SK-N-SH (cell line): ENCODE results near the gene PKP4. TPM values are rescaled to one million over a fixed set of nuclear protein-coding genes. Genes with fewer than 3 reads are reported as not detected.

Experiments
- CTCF ChIA-PET: fragments of 300-600, 350-600 bp; formaldehyde crosslinking; extraction: SDS; loops from one replicate; lab custom pipeline; 2021; lab: Yijun Ruan, JAX
- POLR2A ChIA-PET: fragments of 350-600 bp; sonication (Branson Sonifier 250); formaldehyde crosslinking; extraction: SDS; loops from one replicate; lab custom pipeline; 2020; ENCODE audit warnings: antibody characterized with exemption, inconsistent platforms; lab: Yijun Ruan, JAX
- DNase-seq: peaks from one replicate; pipeline ENCODE4 v3.0.0; 2012
- H2AFZ ChIP-seq: fragments of 200-600 bp; sonication (generic); 2 replicates; pipeline ENCODE4 v1.8.1; 2016; ENCODE audit warnings: antibody characterized with exemption, mild to moderate bottlenecking, low read depth
- H3F3A ChIP-seq: fragments of 200-600 bp; sonication (generic); replicated peaks from 2 replicates; pipeline ENCODE3; 2016; ENCODE audit warnings: antibody characterized with exemption, mild to moderate bottlenecking; ENCODE audit not compliant: insufficient read depth
- H3K27ac ChIP-seq, 2 experiments: fragments of 200-500 bp in 1 of 2; fragments of 200-600 bp in 1 of 2; sonication (Bioruptor generic) in 1 of 2; sonication (generic), shearing (Covaris generic) in 1 of 2; 2 replicates each; pipeline versions ENCODE4 v1.5.1 to v1.6.1; 2014 to 2016; ENCODE audit warnings: low read depth in 2 of 2, inconsistent platforms in 1 of 2, low read length in 1 of 2, mild to moderate bottlenecking in 1 of 2, mixed read lengths in 1 of 2
- H3K27me3 ChIP-seq: fragments of 200-600 bp; sonication (generic), shearing (Covaris generic); 2 replicates; pipeline ENCODE4 v1.6.1; 2016; ENCODE audit warnings: mixed run types; ENCODE audit not compliant: insufficient read depth
- H3K36me3 ChIP-seq, 2 experiments: fragments of 200-500 bp in 1 of 2; fragments of 200-600 bp in 1 of 2; sonication (Bioruptor generic) in 1 of 2; sonication (generic) in 1 of 2; replicated peaks in 1 of 2; 2 replicates each; pipeline versions ENCODE3 to v1.5.1; 2014 to 2016; ENCODE audit warnings: low read length in 1 of 2, mild to moderate bottlenecking in 1 of 2; ENCODE audit not compliant: insufficient read depth in 2 of 2, control insufficient read depth in 1 of 2
- H3K4me1 ChIP-seq, 2 experiments: fragments of 200-500 bp in 1 of 2; fragments of 200-600 bp in 1 of 2; sonication (Bioruptor generic) in 1 of 2; sonication (generic), shearing (Covaris generic) in 1 of 2; 2 replicates each; pipeline versions ENCODE4 v1.5.1 to v1.6.1; 2014 to 2016; ENCODE audit warnings: low read depth in 1 of 2, low read length in 1 of 2, mixed run types in 1 of 2; ENCODE audit not compliant: insufficient read depth in 2 of 2, control insufficient read depth in 1 of 2
- H3K4me2 ChIP-seq: fragments of 200-600 bp; sonication (generic), shearing (Covaris generic); 2 replicates; pipeline ENCODE4 v1.6.1; 2017; ENCODE audit warnings: mixed run types
- H3K4me3 ChIP-seq, 2 experiments: fragments of 200-500 bp in 1 of 2; fragments of 200-600 bp in 1 of 2; sonication (Bioruptor generic) in 1 of 2; sonication (generic), shearing (Covaris generic) in 1 of 2; 2 replicates each; pipeline versions ENCODE4 v1.5.1 to v1.8.1; 2014 to 2016; ENCODE audit warnings: low read depth in 2 of 2, inconsistent platforms in 1 of 2, low read length in 1 of 2, mild to moderate bottlenecking in 1 of 2, mixed read lengths in 1 of 2, moderate library complexity in 1 of 2
- H3K79me2 ChIP-seq: fragments of 200-600 bp; sonication (generic); 2 replicates; pipeline ENCODE4 v1.8.1; 2017; ENCODE audit warnings: mild to moderate bottlenecking; ENCODE audit not compliant: insufficient read depth
- H3K9ac ChIP-seq: fragments of 200-600 bp; sonication (generic); 2 replicates; pipeline ENCODE4 v1.6.1; 2017; ENCODE audit warnings: mixed run types
- H3K9me2 ChIP-seq: fragments of 200-600 bp; sonication (generic); 2 replicates; pipeline ENCODE4 v1.6.1; 2017; ENCODE audit warnings: mixed run types
- H3K9me3 ChIP-seq: fragments of 200-600 bp; sonication (generic); 2 replicates; pipeline ENCODE4 v1.6.1; 2017; ENCODE audit warnings: mixed run types, mild to moderate bottlenecking, moderate library complexity
- H4K20me1 ChIP-seq: fragments of 200-600 bp; sonication (generic); 2 replicates; pipeline ENCODE4 v1.6.1; 2017; ENCODE audit warnings: mild to moderate bottlenecking, mixed run types; ENCODE audit not compliant: insufficient read depth
- CHD2 ChIP-seq: fragments of 150-350 bp; IDR thresholded peaks from 2 replicates; pipeline ENCODE4 v1.6.1; 2018; ENCODE audit warnings: low read length; ENCODE audit not compliant: partially characterized antibody
- ELF1 ChIP-seq: IDR thresholded peaks from 2 replicates; pipeline ENCODE4 v1.4.0; 2012
- FOXM1 ChIP-seq: IDR thresholded peaks from 2 replicates; pipeline ENCODE4 v1.4.0; 2012; ENCODE audit warnings: low read depth, mild to moderate bottlenecking
- IRF3 ChIP-seq: fragments of 150-350 bp; IDR thresholded peaks from 2 replicates; pipeline ENCODE4 v1.6.1; 2016; ENCODE audit warnings: mild to moderate bottlenecking, low read depth, low read length
- MXI1 ChIP-seq: IDR thresholded peaks from 2 replicates; pipeline ENCODE4 v1.6.1; 2012; ENCODE audit warnings: mild to moderate bottlenecking, low read depth, low read length, improper control_type of control experiment
- POLR2AphosphoS5 ChIP-seq: IDR thresholded peaks from 2 replicates; pipeline ENCODE4 v1.6.1; 2012; ENCODE audit warnings: low read depth, low read length
- RCOR1 ChIP-seq: fragments of 150-350 bp; IDR thresholded peaks from 2 replicates; pipeline ENCODE4 v1.6.1; 2017; ENCODE audit warnings: antibody characterized with exemption, low read length
- RXRA ChIP-seq: IDR thresholded peaks from 2 replicates; pipeline ENCODE4 v1.4.0; 2012; ENCODE audit warnings: low read depth, mild to moderate bottlenecking, borderline replicate concordance
- SIN3A ChIP-seq: IDR thresholded peaks from 2 replicates; pipeline ENCODE4 v1.6.1; 2012; ENCODE audit warnings: low read depth, mild to moderate bottlenecking, low read length, moderate library complexity, borderline replicate concordance
- SMC3 ChIP-seq: IDR thresholded peaks from 2 replicates; pipeline ENCODE4 v1.6.1; 2012; ENCODE audit warnings: low read depth, low read length, improper control_type of control experiment
- TAF1 ChIP-seq: IDR thresholded peaks from 2 replicates; pipeline ENCODE4 v1.6.1; 2012; ENCODE audit warnings: low read depth, mild to moderate bottlenecking, low read length, moderate library complexity, borderline replicate concordance
- TEAD4 ChIP-seq: IDR thresholded peaks from 2 replicates; pipeline ENCODE4 v1.4.0; 2012; ENCODE audit warnings: mild to moderate bottlenecking, borderline replicate concordance; ENCODE audit not compliant: insufficient read depth
- USF1 ChIP-seq: IDR thresholded peaks from 2 replicates; pipeline ENCODE4 v1.4.0; 2012; ENCODE audit warnings: low read depth, borderline replicate concordance
- ZBTB33 ChIP-seq: IDR thresholded peaks from 2 replicates; pipeline ENCODE4 v1.4.0; 2012; ENCODE audit warnings: low read depth, borderline replicate concordance
- WGBS: methylation state at CpG from one replicate; pipeline ENCODE4 v1.1.6; 2017; ENCODE audit warnings: low lambda C conversion rate; 5-methylcytosine and 5-hydroxymethylcytosine counted together
- polyA plus RNA-seq, 3 experiments: library from polyadenylated mRNA; depleted of rRNA; stranded (reverse); fragments of >200 nt; gene quantifications; 2 replicates each; pipeline ENCODE4 v1.2.3, GENCODE V29; 2012

PKP4 gene
- polyA plus RNA-seq, 1 of the 3 experiments (the other 2 are of a cell fraction) = 10.9 TPM

GRCh38 chr2:158692372-158693103, 235.8 kb downstream of the PKP4 start:
- Histone ChIP-seq H2AFZ (no peak overlapping the region), H3K27ac (no peak overlapping the region), H3K79me2 (no peaks in the 10 kb centered on the region), H3K4me2 (no peak overlapping the region), H3K27me3 (no peaks in the 10 kb centered on the region), H3K9me2 (no peaks in the 10 kb centered on the region), H4K20me1 (no peaks in the 10 kb centered on the region), H3K9ac (no peak overlapping the region), H3K4me3 (no peak overlapping the region), H3K9me3 (no peaks in the 10 kb centered on the region), H3K4me1 (no peaks in the 10 kb centered on the region), H3F3A (no peaks in the 10 kb centered on the region), H3K36me3 (no peaks in the 10 kb centered on the region)
- no peak for DNase-seq
- ChIA-PET POLR2A (no interaction called here), CTCF (no interaction called here)
- 72% methylated on average over 1 of the region's 3 CpGs for WGBS
- no peak for TF ChIP-seq USF1
- no peak for TF ChIP-seq MXI1
- no peak for TF ChIP-seq IRF3
- TF ChIP-seq POLR2AphosphoS5 = no peak
- no peak for TF ChIP-seq SMC3
- TF ChIP-seq TEAD4 = no peak
- no peak for TF ChIP-seq SIN3A
- no peak for TF ChIP-seq RCOR1
- TF ChIP-seq, all 33 proteins: peak for 0

GRCh38 chr2:158693476-158693875, 236.7 kb downstream of the PKP4 start:
- no peak overlapping the region for H2AFZ ChIP-seq
- POLR2A ChIA-PET = no interaction called here
- H3K9me3 ChIP-seq = no peaks in the 10 kb centered on the region
- no peak overlapping the region for H3K4me3 ChIP-seq
- H3F3A ChIP-seq = no peaks in the 10 kb centered on the region
- no peak overlapping the region for H3K9ac ChIP-seq
- H3K27me3 ChIP-seq = no peaks in the 10 kb centered on the region
- DNase-seq = no peak
- no peak overlapping the region for H3K4me2 ChIP-seq
- H3K4me1 ChIP-seq = no peaks in the 10 kb centered on the region
- CTCF ChIA-PET = no interaction called here
- no peaks in the 10 kb centered on the region for H3K79me2 ChIP-seq
- no peaks in the 10 kb centered on the region for H3K9me2 ChIP-seq
- H4K20me1 ChIP-seq = no peaks in the 10 kb centered on the region
- no peak overlapping the region for H3K27ac ChIP-seq
- TF ChIP-seq RXRA (no peak), TAF1 (no peak), ELF1 (no peak), ZBTB33 (no peak), CHD2 (no peak), SMC3 (no peak), SIN3A (no peak), FOXM1 (no peak), TEAD4 (no peak), POLR2AphosphoS5 (no peak), USF1 (no peak)
- no peaks in the 10 kb centered on the region for H3K36me3 ChIP-seq
